ENCODE measurements around the gene JADE2.

- TF ChIP-seq TP53 (CRISPR knock-in tag; IDR thresholded peaks at IDR 0.05) (no peak), CTCF (IDR thresholded peaks at IDR 0.05) (no peak), CHD4 (IDR thresholded peaks at IDR 0.05; ENCODE audit: borderline replicate concordance) (no peak), KDM1A (IDR thresholded peaks at IDR 0.05; ENCODE audit: low read depth) (no peak), EHMT2 (IDR thresholded peaks at IDR 0.05; ENCODE audit: low read depth) (no peak), RAD21 (conservative IDR thresholded peaks at IDR 0.05 in 1 of 2, IDR thresholded peaks at IDR 0.05 in 1 of 2) (no peak)
Observed at GRCh38 chr5:134536876-134537275, 11.4 kb downstream of the JADE2 start.

Data from A549 (cell line).